SU-DHL-6 (cell line): ENCODE measurements around the gene PRR18.

Source experiments
- EZH2phosphoT487 ChIP-seq: fragments of 200-600 bp; sonication (generic), shearing (Covaris generic); conservative IDR thresholded peaks from 2 replicates; pipeline ENCODE4 v1.6.1; 2018; ENCODE audit warnings: mild to moderate bottlenecking, antibody characterized with exemption, low read length, moderate library complexity, mixed read lengths
- TF ChIP-seq, protein P1 (sequence below): fragments of 200-600 bp; sonication (generic); IDR thresholded peaks from one replicate; pipeline ENCODE4 v1.5.1; 2017; ENCODE audit warnings: antibody characterized with exemption, mild to moderate bottlenecking, low read length, moderate library complexity; ENCODE audit not compliant: insufficient read depth, poor library complexity, severe bottlenecking

DNA sequence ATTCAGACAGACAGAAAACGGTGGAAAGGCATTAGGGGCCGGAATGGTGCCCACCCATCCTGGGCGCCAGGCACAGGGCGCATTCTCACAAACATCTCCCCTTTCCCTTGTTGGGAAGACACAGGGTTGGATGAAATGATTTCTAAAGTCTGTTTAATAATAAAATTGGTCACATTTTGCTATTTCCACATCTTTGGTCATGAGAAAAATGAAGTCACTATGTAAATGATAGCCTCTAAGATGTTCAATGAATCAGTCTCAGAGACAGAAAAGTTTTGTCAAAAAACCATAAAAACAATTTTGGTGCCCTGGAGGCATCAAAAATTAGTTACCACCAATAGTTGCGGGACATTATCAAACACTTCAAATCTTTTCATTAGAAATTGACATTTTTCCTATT, 40.7 kb downstream of the PRR18 start:
- TF ChIP-seq, protein P1, sequence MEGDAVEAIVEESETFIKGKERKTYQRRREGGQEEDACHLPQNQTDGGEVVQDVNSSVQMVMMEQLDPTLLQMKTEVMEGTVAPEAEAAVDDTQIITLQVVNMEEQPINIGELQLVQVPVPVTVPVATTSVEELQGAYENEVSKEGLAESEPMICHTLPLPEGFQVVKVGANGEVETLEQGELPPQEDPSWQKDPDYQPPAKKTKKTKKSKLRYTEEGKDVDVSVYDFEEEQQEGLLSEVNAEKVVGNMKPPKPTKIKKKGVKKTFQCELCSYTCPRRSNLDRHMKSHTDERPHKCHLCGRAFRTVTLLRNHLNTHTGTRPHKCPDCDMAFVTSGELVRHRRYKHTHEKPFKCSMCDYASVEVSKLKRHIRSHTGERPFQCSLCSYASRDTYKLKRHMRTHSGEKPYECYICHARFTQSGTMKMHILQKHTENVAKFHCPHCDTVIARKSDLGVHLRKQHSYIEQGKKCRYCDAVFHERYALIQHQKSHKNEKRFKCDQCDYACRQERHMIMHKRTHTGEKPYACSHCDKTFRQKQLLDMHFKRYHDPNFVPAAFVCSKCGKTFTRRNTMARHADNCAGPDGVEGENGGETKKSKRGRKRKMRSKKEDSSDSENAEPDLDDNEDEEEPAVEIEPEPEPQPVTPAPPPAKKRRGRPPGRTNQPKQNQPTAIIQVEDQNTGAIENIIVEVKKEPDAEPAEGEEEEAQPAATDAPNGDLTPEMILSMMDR, result no peak
- no peak for TF ChIP-seq EZH2phosphoT487
